ENCODE measurements around the gene CNBP.

Gene CNBP

GRCh38 chr3:129121016-129121791 lies 62.5 kb downstream of the CNBP start:
- DNase-seq (ENCODE audit: low read depth in 2 of 2) = peak in 1 of 2 donors; percentile 39
- peak overlapping the region; percentile 77 to 82 for H3K4me3 ChIP-seq (replicated peaks in 1 of 2; ENCODE audit: low read depth in 2 of 2, low read length in 2 of 2)

GRCh38 chr3:129120254-129121004 lies 63.3 kb downstream of the CNBP start:
- H3K4me3 ChIP-seq (replicated peaks in 1 of 2; ENCODE audit: low read depth in 2 of 2, low read length in 2 of 2) = peak overlapping the region; percentile 77 to 82
- TF ChIP-seq CTCF (IDR thresholded peaks at IDR 0.05; ENCODE audit: low read depth, low read length) = peak; percentile 47
- DNase-seq (ENCODE audit: low read depth in 2 of 2) = peak; percentile 93

More at GRCh38 chr3:129121016-129121791, 62.5 kb downstream of the CNBP start:
- no peak for TF ChIP-seq CTCF (IDR thresholded peaks at IDR 0.05; ENCODE audit: low read depth, low read length)

GRCh38 chr3:129119365-129120100 lies 64.2 kb downstream of the CNBP start:
- no peak for DNase-seq (ENCODE audit: low read depth in 2 of 2)
- peak overlapping the region; percentile 77 to 82 for H3K4me3 ChIP-seq (replicated peaks in 1 of 2; ENCODE audit: low read depth in 2 of 2, low read length in 2 of 2)
- no peak for TF ChIP-seq CTCF (IDR thresholded peaks at IDR 0.05; ENCODE audit: low read depth, low read length)

GRCh38 chr3:129118745-129119144 lies 65.0 kb downstream of the CNBP start:
- no peak for TF ChIP-seq CTCF (IDR thresholded peaks at IDR 0.05; ENCODE audit: low read depth, low read length)
- H3K4me3 ChIP-seq (replicated peaks in 1 of 2; ENCODE audit: low read depth in 2 of 2, low read length in 2 of 2) = no peak overlapping the region
- DNase-seq (ENCODE audit: low read depth in 2 of 2) = no peak

Measured in cardiac fibroblast (primary cell).